Ascending aorta (tissue), 2 donors: ENCODE results near the gene JPT2. TPM values are rescaled to one million over a fixed set of nuclear protein-coding genes. Genes with fewer than 3 reads are reported as not detected.

Source experiments
- DNase-seq, 2 donors: peaks; one replicate each; pipeline ENCODE4 v3.0.0-alpha.2; 2019; ENCODE audit warnings: low spot score in 2 of 2
- H3K27ac ChIP-seq, 2 donors: fragments of 200-600 bp; sonication (generic); one replicate each; pipeline ENCODE4 v1.5.1; 2016 to 2017; ENCODE audit warnings: mild to moderate bottlenecking in 1 of 2
- H3K27me3 ChIP-seq: fragments of 200-600 bp; sonication (generic); one replicate; pipeline ENCODE4 v1.5.1; 2017
- H3K36me3 ChIP-seq, 2 donors: fragments of 200-600 bp; sonication (generic); one replicate each; pipeline ENCODE4 v1.5.1; 2016
- H3K4me1 ChIP-seq, 2 donors: fragments of 200-600 bp; sonication (generic); one replicate each; pipeline ENCODE4 v1.5.1; 2016 to 2017; ENCODE audit warnings: mild to moderate bottlenecking in 1 of 2
- H3K4me3 ChIP-seq, 2 donors: fragments of 200-600 bp; sonication (generic); one replicate each; pipeline ENCODE4 v1.5.1; 2016 to 2017; ENCODE audit warnings: mild to moderate bottlenecking in 1 of 2
- H3K9me3 ChIP-seq, 2 donors: fragments of 200-600 bp; sonication (generic); one replicate each; pipeline ENCODE4 v1.5.1; 2016
- CTCF ChIP-seq, 3 experiments: fragments of 200-600 bp in 2 of 3; fragments of 450-650 bp in 1 of 3; sonication (generic) in 2 of 3; IDR thresholded peaks; one replicate each; pipeline ENCODE4 v1.5.1; 2016 to 2019; ENCODE audit warnings: antibody characterized with exemption in 3 of 3, mild to moderate bottlenecking in 1 of 3, moderate library complexity in 1 of 3
- intact Hi-C: fragments of 100-400 bp; cut with DNase I; formaldehyde crosslinking; loops from one replicate; pipeline ENCODE4 v1.15.1; 2023
- total RNA-seq: library from RNA; depleted of rRNA; stranded (reverse); fragments of >200 nt; gene quantifications from one replicate; pipeline ENCODE4 v1.1.0, GENCODE V29; 2016

The JPT2 gene
- total RNA-seq, 1 donor from 2014 or later = 18.3 TPM

GRCh38 chr16:1706386-1707192, 28.5 kb downstream of the JPT2 start:
- H3K36me3 ChIP-seq = peaks cover 0 to 5% of the 10 kb centered on the region in 2 donors
- no peak for TF ChIP-seq CTCF (IDR thresholded peaks at IDR 0.05)
- no peaks in the 10 kb centered on the region for H3K9me3 ChIP-seq
- intact Hi-C loops = loop anchor here (1.0 to 5.0 kb wide), 6 partner anchors 28 to 284 kb away; partner anchors contain the start of genes HAGH, JPT2, NUBP2 and SPSB3
- no peak for DNase-seq
- H3K4me1 ChIP-seq = peaks cover 0 to 22% of the 10 kb centered on the region in 2 donors
- no peaks in the 10 kb centered on the region for H3K27me3 ChIP-seq
- peak overlapping the region; percentile 70 to 89 for H3K4me3 ChIP-seq
- H3K27ac ChIP-seq = peak overlapping the region; percentile 85 to 95

- no peak for TF ChIP-seq CTCF (IDR thresholded peaks at IDR 0.05)
- no peaks in the 10 kb centered on the region for H3K9me3 ChIP-seq
- H3K36me3 ChIP-seq = peaks cover 0 to 2% of the 10 kb centered on the region in 2 donors
- peak overlapping the region; percentile 70 to 89 for H3K4me3 ChIP-seq
- H3K27ac ChIP-seq = peak overlapping the region in 1 of 2 donors; percentile 85
- no peak for DNase-seq
- no peaks in the 10 kb centered on the region for H3K27me3 ChIP-seq
- peaks cover 0 to 22% of the 10 kb centered on the region in 2 donors for H3K4me1 ChIP-seq
- intact Hi-C loops = loop anchor here (2.0 to 5.0 kb wide), 2 partner anchors 214 to 285 kb away; partner anchors contain the start of genes TELO2 and UQCC4
Measured at GRCh38 chr16:1707193-1707790, 29.2 kb downstream of the JPT2 start.

- peak overlapping the region; percentile 70 to 89 for H3K4me3 ChIP-seq
- no peak for DNase-seq
- intact Hi-C loops = loop anchor here (5.0 kb wide), 1 partner anchor 286 kb away; the partner anchor contains the start of gene UQCC4
- no peaks in the 10 kb centered on the region for H3K36me3 ChIP-seq
- no peak for TF ChIP-seq CTCF (IDR thresholded peaks at IDR 0.05)
- no peak overlapping the region for H3K27ac ChIP-seq
- peaks cover 0 to 22% of the 10 kb centered on the region in 2 donors for H3K4me1 ChIP-seq
- no peaks in the 10 kb centered on the region for H3K9me3 ChIP-seq
- H3K27me3 ChIP-seq = no peaks in the 10 kb centered on the region
Measured at GRCh38 chr16:1708083-1708767, 30.1 kb downstream of the JPT2 start.

GRCh38 chr16:1708768-1709180, 30.7 kb downstream of the JPT2 start:
- no peak for DNase-seq
- H3K4me3 ChIP-seq = peak overlapping the region in 1 of 2 donors; percentile 89
- H3K9me3 ChIP-seq = no peaks in the 10 kb centered on the region
- no peak for TF ChIP-seq CTCF (IDR thresholded peaks at IDR 0.05)
- intact Hi-C loops = loop anchor here (5.0 kb wide), 1 partner anchor 286 kb away; the partner anchor contains the start of gene UQCC4
- H3K36me3 ChIP-seq = no peaks in the 10 kb centered on the region
- H3K4me1 ChIP-seq = peaks cover 0 to 22% of the 10 kb centered on the region in 2 donors
- H3K27ac ChIP-seq = no peak overlapping the region
- no peaks in the 10 kb centered on the region for H3K27me3 ChIP-seq

- intact Hi-C loops = loop anchor here (5.0 kb wide), 1 partner anchor 287 kb away; the partner anchor contains the start of gene UQCC4
- DNase-seq = no peak
Measured at GRCh38 chr16:1709356-1709755, 31.3 kb downstream of the JPT2 start.

More at GRCh38 chr16:1709356-1709755, 31.3 kb downstream of the JPT2 start:
- H3K4me1 ChIP-seq = peaks cover 0 to 22% of the 10 kb centered on the region in 2 donors
- H3K27me3 ChIP-seq = no peaks in the 10 kb centered on the region
- no peaks in the 10 kb centered on the region for H3K9me3 ChIP-seq
- no peak overlapping the region for H3K4me3 ChIP-seq
- H3K27ac ChIP-seq = no peak overlapping the region
- H3K36me3 ChIP-seq = no peaks in the 10 kb centered on the region
- TF ChIP-seq CTCF (IDR thresholded peaks at IDR 0.05) = no peak
